ENCODE measurements around the gene RPRD2.

- TF ChIP-seq CTCF (IDR thresholded peaks at IDR 0.05) (no peak), POLR2A (IDR thresholded peaks at IDR 0.05) (no peak)
These were observed 129.2 kb downstream of the RPRD2 start for GRCh38 chr1:150493175-150493574.
